Umbilical cord (tissue), 2 donors: ENCODE data around the gene DOK5. TPM values are rescaled to one million over a fixed set of nuclear protein-coding genes. Genes with fewer than 3 reads are reported as not detected.
A peak's percentile ranks its signal among the peaks of the same experiment; 100 is the strongest.

ENCODE experiments used
- DNase-seq: peaks from one replicate; pipeline ENCODE4 v3.0.0-alpha.2; 2015; ENCODE audit warnings: low spot score
- total RNA-seq: library from RNA; depleted of rRNA; stranded (reverse); fragments of >200 nt; gene quantifications from one replicate; pipeline ENCODE4 v1.2.3, GENCODE V29; 2014; ENCODE audit warnings: low replicate concordance; ENCODE audit not compliant: insufficient read depth

DOK5 gene
- total RNA-seq, 1 donor from 2014 or later, result 6.7 TPM

DNA sequence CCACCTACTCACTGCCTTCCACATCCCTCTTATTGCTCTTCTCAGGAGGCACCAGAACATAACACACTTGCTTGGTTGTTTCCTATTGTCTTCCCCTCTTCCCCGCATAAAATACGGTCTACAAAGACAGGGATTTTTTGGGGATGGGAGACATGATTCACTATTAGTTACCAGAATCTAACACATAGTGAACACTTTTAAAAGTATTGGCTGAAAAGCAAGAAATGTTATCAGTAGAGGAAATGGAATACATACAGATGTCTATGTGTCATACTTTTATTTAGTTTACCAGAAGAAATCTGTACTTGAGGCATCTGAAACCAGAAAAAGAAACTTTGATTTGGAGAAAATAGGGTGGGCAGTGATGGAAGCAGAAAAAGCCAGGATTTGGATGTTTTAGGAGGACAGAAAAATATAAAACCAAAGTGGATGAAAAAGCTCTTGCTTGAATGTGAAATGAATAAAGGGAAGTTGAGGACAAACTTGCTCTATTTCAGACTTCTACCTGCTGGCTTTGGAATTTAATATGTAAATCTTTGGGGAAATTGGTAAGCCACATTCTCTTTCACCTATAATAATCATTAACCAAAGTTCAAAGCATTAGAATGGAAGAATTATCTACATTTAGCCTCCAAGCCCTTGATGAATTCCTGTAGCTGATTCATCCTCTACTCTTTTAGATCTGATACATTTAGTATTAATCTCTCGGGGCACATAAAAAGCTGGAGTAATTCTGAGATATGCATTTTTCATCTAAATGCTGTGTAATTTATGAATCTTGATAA, 82.6 kb downstream of the DOK5 start:
- peak; percentile 31 for DNase-seq

DNA sequence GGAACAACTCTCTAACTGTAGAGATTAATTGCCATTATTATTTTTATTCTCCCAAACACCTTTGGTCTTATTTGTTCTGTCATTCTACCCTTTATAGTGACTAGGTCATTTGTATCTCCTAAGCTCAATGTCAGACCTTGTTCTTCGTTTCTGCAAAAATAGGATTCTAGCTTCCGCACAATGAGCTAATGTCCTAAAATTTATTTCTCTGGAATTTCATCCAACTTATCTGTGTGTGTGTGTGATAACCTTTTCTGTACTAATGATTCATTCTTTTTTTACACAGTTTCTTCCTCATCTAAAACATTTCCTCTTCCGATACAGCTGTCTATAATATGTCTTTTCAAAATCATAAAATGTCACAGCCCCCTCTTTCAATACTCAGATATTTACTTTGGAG, 84.5 kb downstream of the DOK5 start:
- DNase-seq, result no peak

DNA sequence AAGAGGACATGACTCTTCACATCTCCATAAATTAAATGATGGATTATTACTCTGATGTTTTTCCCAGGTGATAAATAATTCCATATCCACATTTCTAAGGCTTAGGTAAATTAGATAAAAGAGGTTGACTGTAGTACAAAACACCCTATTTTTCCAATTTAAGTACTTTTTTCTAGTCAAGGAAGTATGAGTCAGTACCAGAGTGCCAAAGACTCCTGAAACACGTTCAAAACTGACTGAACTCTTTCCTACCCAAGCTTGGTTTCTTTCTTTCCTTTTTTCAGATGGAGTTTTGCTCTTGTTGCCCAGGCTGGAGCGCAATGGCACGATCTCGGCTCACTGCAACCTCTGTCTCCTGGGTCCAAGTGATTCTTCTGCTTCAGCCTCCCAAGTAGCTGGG, 85.0 kb downstream of the DOK5 start:
- no peak for DNase-seq

DNA sequence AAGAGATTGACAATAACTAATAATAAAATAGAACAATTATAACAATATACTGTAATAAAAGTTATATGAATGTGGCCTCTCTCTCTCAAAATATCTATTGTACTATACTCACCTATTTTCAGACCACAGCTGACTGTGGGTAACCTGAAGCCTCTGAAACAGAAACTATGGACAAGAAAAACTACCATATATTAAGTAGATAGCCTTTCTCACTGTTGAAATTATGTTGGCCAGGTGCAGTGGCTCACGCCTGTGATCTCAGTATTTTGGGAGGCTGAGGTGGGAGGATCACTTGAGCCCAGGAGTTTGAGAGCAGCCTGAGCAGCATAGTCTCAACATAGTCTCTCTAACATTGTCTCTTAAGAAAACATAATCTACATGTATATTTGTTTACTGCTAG, 89.9 kb downstream of the DOK5 start:
- DNase-seq, result no peak

GRCh38 chr20:54566031-54566688, 90.8 kb downstream of the DOK5 start:
- DNase-seq, result no peak

GRCh38 chr20:54570561-54570960, 95.2 kb downstream of the DOK5 start:
- no peak for DNase-seq

GRCh38 chr20:54572665-54573435, 97.5 kb downstream of the DOK5 start:
- DNase-seq, result peak; percentile 13

- no peak for DNase-seq
These were observed 98.4 kb downstream of the DOK5 start for GRCh38 chr20:54573838-54574237.

DNA sequence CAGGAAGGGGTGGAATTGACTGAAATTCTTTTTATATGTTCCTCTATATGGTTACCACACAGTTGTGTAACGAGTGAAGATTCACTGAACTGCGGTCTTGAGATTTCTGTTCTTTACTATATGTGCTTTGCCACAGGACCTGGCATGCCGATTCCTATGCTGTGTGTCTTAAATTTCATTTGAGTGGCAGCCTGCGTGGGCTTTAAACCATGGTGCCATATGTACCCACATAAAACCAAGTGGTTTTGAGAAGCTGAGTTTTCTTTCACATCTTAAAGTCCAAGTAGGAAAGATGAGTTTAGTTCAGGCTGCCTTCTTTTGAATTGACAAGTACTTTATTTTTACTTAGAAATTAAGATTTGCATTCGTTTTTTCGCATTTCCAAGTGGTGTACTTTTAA, 101.1 kb downstream of the DOK5 start:
- DNase-seq, result no peak

- DNase-seq, result no peak
These were observed 102.2 kb downstream of the DOK5 start for GRCh38 chr20:54577637-54578036.

DNA sequence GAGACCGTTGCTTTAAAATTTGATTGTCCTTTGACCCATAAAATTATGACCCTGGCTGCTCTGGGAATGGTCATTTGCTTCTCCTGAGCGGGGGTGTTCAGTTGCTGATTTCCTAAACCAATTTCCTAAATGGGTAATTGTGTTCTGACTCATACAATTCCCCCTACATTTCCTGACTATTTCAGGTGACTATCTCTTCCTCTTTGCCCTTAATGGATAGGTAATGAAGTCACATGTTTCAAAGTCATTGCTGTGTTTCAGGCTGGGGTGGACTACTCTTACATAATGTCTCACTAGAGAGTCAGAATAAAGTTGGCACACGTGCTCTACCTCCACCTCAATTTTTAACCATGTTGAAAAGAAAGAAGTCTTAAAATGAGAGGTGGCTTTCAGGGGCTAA, 109.8 kb downstream of the DOK5 start:
- no peak for DNase-seq

- DNase-seq, result no peak
These were observed 112.0 kb downstream of the DOK5 start for GRCh38 chr20:54587408-54587807.

GRCh38 chr20:54589402-54590030, 114.1 kb downstream of the DOK5 start:
- DNase-seq, result no peak

- no peak for DNase-seq
These were observed 115.5 kb downstream of the DOK5 start for GRCh38 chr20:54590856-54591255.

DNA sequence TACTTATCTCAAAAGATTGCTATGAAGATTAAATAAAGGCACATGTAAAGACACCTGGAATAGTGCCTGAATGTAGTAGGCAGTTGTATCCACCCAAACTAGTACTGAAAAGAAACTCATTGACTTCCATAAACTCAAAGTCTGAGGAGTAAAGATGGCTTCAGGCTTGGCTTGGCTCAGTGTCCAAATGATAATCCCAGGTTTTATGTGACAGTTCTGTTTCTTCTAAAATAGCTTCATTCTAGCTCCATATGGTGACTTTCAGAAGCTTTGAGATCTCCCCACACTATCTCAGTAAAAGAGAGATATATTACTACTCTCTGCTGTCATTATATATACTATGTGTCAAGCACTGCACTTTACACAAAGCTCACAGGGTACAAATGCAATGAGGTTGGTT, 121.3 kb downstream of the DOK5 start:
- DNase-seq, result no peak

DNA sequence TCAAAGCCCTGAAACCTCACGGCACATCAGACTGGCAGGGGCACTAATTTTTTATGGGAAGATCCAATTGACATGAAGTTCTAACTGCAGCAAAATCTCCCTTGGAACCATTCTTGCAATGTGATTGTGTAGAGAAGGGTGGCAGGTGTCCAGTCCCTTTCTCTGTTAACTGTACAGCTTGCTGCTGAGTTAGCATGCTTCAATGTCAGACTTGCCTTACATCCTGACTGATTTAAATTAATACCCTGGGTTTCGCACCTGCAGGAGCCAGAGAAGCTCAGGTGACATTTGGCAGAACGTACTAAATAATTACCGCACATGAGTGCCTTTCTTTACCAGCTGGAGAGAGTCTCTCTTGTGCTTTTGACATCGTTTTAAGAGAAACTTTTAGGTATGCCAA, 123.0 kb downstream of the DOK5 start:
- no peak for DNase-seq

DNA sequence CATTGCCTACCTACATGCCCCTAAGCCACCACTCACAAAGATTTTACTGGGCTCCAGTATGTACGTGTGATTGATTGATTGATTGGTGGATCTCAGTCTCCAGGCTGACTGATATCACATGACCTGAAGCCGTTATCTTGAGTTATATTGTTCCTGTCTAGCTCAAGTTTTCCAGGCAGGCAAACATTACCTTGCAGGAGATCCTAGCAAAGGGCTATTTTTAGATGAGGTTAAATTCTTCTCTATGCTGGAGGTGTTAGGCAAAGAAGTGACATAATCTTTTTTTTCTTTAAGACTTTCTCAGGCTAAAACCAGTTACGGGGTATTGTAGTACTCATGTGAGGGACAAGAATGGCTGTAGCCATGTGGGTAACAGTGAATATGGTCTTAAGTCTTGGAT, 125.2 kb downstream of the DOK5 start:
- no peak for DNase-seq

DNA sequence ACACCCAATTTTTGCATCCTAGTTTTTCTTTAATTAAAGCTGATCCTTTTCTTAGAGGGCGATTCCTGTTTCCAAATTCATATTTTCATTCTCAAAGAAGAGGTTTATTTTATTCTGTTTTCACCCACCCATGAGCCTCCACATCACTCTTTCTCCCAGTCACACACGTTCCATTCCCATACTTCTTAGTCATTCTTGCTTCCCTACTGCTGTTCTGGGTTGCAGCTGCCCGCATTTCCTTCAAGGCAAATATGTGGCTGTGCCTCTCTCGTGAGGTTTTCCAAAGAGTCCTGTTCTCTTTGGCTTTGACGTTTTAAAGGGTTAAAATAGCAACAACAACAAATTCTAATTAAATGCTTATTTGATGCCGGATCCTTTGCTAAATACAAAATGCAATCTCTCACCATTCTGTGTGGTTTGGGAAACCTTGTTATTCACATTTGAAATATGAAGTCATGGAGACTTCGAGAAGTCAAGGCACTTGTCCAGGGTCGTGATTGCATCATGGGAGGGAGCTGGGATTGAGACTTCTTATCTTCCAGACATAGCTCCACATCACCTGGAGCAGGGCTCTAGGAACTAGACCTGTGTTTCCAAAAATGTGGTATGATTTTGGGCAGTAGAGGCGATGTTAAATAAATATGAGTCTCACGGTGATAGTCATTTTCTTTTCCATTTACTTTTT, 126.6 kb downstream of the DOK5 start:
- no peak for DNase-seq

- no peak for DNase-seq
These were observed 129.9 kb downstream of the DOK5 start for GRCh38 chr20:54605319-54605718.

GRCh38 chr20:54606380-54606779, 131.0 kb downstream of the DOK5 start:
- DNase-seq, result no peak

DNA sequence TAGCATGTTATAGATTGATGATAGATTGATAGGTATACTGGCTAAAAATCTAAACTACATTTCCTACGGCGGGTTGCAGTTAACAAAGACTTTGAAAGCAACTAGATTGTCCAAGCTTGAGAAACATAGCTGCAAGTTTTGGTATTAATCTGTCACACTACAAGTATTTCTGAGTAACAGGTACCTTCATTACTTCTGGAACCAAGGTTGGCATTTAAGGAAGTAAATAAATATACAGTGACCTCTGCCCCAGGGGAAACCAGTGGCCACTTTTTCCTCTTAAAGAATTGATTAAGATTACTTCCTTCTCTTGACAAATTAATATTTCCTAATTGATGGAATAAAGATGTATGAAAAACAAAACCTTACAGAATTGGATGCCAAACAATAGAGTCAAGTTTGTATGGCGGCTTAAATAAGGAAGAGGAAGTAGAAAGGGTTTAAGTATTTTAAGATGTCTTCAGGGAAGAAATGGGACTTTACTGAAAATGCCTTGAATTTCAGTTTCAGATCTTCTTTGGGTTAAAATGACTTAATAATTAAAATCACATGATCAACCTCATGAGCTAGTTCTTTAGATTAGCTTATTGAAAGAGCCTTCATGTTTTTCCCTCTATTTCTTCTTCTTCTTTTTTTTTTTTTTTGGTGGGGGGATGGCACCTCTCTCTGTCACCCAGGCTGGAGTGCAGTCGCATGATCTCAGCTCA, 132.8 kb downstream of the DOK5 start:
- DNase-seq, result no peak
